GM12875 (cell line): Measurements from ENCODE around the gene PEX11A.

Experiments used
- H3K4me3 ChIP-seq: one replicate; pipeline ENCODE4 v1.5.1; 2011; ENCODE audit warnings: low read depth, low read length, control low read depth
- CTCF ChIP-seq: IDR thresholded peaks from 2 replicates; pipeline ENCODE4 v1.5.1; 2011; ENCODE audit warnings: low read depth, mild to moderate bottlenecking, control low read depth, inconsistent platforms, low read length, moderate library complexity, borderline replicate concordance; ENCODE audit not compliant: insufficient read depth

Gene PEX11A

DNA sequence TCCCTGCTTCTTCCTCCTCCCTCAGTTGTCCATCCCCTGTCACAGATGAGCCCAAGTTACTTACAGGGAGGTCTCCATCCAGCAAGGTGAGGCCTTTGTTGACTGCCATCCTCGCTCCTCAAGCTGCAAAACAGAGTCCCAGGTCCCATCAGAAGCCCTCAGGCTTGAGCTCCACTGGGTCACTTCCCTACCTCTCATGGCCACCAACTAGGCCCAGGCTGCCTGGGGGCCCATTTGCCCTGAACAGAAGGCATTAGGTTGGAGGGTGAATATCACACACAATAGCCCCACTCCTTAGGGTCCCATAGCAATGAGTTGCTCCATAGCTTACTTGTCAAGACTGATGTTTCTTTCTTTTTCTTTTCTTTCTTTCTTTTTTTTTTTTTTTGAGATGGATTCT is 13.2 kb downstream of the PEX11A start:
- no peak overlapping the region for H3K4me3 ChIP-seq
- TF ChIP-seq CTCF = no peak

DNA sequence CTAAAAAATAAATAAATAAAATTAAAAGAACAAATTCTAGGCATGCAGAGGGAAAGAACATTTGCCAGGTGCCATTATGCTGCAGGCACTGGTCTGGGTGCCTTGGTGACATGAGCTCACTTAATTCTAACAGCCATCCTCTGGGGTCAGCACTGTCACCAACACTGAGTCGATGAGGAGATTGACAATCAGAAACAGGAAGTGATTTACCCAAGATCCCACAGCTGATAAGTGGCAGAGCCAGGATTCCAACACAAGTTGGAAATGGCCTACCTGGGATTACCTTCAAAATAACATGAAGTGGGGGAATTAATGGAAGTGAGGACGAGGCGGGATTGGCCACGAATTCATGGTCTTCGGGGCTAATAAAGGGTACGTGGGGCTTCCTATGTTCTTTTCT is 14.9 kb downstream of the PEX11A start:
- no peak for TF ChIP-seq CTCF

GRCh38 chr15:89674526-89674925 is 16.0 kb downstream of the PEX11A start:
- no peak for TF ChIP-seq CTCF
- H3K4me3 ChIP-seq = no peak overlapping the region

More for the DNA sequence above, 14.9 kb downstream of the PEX11A start:
- H3K4me3 ChIP-seq = no peak overlapping the region

DNA sequence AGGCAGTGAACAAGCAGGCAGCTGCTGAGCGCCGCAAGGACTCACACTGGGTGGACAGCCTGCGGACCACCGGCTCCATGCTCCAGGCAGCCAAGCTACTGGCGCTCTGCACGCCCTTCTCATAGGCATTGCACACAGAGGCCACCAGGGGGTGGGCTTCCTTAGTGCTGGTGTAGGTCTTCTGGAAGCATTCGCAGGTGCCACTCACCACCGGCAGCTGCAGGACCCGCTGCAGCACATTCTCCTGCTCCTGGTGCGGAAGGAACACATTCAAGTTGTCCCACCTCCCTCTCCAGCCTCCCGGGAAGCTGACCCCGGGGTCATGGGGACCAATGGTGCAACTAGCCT is 17.4 kb downstream of the PEX11A start:
- no peak overlapping the region for H3K4me3 ChIP-seq
- TF ChIP-seq CTCF = peak; percentile 74

DNA sequence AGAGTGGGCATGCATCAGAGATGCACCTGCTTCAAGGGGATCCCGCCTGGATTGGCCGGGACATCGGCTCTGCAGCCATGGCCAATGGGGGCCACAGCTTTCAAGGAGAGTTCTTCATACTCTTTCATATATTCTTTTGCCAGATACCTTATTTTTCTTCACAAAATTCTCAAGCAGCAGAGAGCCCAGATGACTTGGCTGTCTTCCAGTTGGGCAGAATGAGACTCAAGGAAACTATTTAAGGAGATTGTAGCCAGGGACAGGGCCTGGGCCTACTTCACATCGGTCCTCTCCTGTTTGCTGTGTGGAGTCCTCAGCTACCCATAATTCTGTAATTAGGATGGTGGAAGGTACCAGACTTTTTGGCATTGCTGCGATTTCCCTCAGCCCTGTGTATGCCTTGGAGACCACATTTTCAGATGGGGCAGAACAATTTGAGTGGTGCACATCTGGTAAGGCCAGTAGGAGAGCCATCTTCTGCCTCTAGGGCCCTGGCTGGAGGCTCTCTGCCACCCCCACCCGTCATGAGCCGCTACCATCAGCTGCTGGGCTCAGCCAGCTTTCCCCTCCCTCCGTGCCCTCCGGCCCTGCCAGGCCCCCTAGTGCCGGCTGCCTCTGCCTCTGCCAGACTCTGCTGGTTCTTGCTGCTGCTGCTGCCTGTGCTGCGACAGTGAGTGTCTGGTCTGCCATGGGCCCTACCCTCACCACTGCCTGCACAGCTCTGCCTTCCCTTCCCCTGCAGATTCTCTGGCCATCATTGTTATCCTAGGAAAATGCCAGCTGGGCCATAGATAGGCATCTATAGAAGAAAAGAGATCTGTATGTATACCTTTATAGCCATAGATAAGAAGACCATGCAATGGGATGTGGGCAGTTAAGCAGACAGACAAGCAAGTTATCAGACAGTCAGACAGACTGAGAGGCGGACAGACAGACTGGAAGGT is 18.1 kb downstream of the PEX11A start:
- TF ChIP-seq CTCF = no peak
- H3K4me3 ChIP-seq = no peak overlapping the region

- no peak for TF ChIP-seq CTCF
- H3K4me3 ChIP-seq = no peak overlapping the region
Observed at GRCh38 chr15:89671687-89672086, 18.9 kb downstream of the PEX11A start.

GRCh38 chr15:89670971-89671560 is 19.5 kb downstream of the PEX11A start:
- H3K4me3 ChIP-seq = no peak overlapping the region
- TF ChIP-seq CTCF = no peak
